Measurements from ENCODE around the gene GPR153. TPM values are rescaled to one million over a fixed set of nuclear protein-coding genes. Genes with fewer than 3 reads are reported as not detected.

GPR153 gene
- total RNA-seq, 2 donors from 2014 or later, result 3.2 to 7.6 TPM

GRCh38 chr1:6286266-6286665 is 25.4 kb upstream of the GPR153 start:
- Histone ChIP-seq H3K4me3 (no peak overlapping the region), H3K4me1 (replicated peaks) (no peaks in the 10 kb centered on the region), H3K9me3 (no peaks in the 10 kb centered on the region), H3K36me3 (no peaks in the 10 kb centered on the region), H3K27ac (no peak overlapping the region), H3K27me3 (replicated peaks; ENCODE audit: insufficient read depth) (no peaks in the 10 kb centered on the region)
- intact Hi-C loops (cut with DNase I), result no loop called here
- TF ChIP-seq POLR2AphosphoS5 (IDR thresholded peaks at IDR 0.05) (no peak), CTCF (IDR thresholded peaks at IDR 0.05) (no peak), POLR2A (IDR thresholded peaks at IDR 0.05) (no peak)
- 95% methylated on average over 8 of the region's 8 CpGs for WGBS
- DNase-seq (ENCODE audit: low spot score), result no peak

- TF ChIP-seq POLR2A (IDR thresholded peaks at IDR 0.05) (no peak), POLR2AphosphoS5 (IDR thresholded peaks at IDR 0.05) (no peak), CTCF (IDR thresholded peaks at IDR 0.05) (no peak)
- no peaks in the 10 kb centered on the region for H3K36me3 ChIP-seq
- intact Hi-C loops (cut with DNase I), result no loop called here
- H3K4me3 ChIP-seq, result no peak overlapping the region
- H3K4me1 ChIP-seq (replicated peaks), result no peaks in the 10 kb centered on the region
- H3K27ac ChIP-seq, result no peak overlapping the region
- DNase-seq (ENCODE audit: low spot score), result no peak
- H3K9me3 ChIP-seq, result no peaks in the 10 kb centered on the region
- H3K27me3 ChIP-seq (replicated peaks; ENCODE audit: insufficient read depth), result no peaks in the 10 kb centered on the region
- 96% methylated on average over 8 of the region's 11 CpGs for WGBS
Observed at GRCh38 chr1:6285336-6285735, 24.4 kb upstream of the GPR153 start.

GRCh38 chr1:6282577-6283270 is 21.8 kb upstream of the GPR153 start:
- no peak for DNase-seq (ENCODE audit: low spot score)
- H3K4me1 ChIP-seq (replicated peaks), result no peaks in the 10 kb centered on the region
- intact Hi-C loops (cut with DNase I), result no loop called here
- H3K27me3 ChIP-seq (replicated peaks; ENCODE audit: insufficient read depth), result no peaks in the 10 kb centered on the region
- H3K9me3 ChIP-seq, result no peaks in the 10 kb centered on the region
- no peaks in the 10 kb centered on the region for H3K36me3 ChIP-seq
- H3K4me3 ChIP-seq, result no peak overlapping the region
- no peak for TF ChIP-seq CTCF (IDR thresholded peaks at IDR 0.05)
- TF ChIP-seq POLR2AphosphoS5 (IDR thresholded peaks at IDR 0.05), result no peak
- TF ChIP-seq POLR2A (IDR thresholded peaks at IDR 0.05), result no peak
- 95% methylated on average over 17 of the region's 17 CpGs for WGBS
- no peak overlapping the region for H3K27ac ChIP-seq

- TF ChIP-seq CTCF (IDR thresholded peaks at IDR 0.05) (no peak), POLR2A (IDR thresholded peaks at IDR 0.05) (no peak), POLR2AphosphoS5 (IDR thresholded peaks at IDR 0.05) (no peak)
- Histone ChIP-seq H3K27me3 (replicated peaks; ENCODE audit: insufficient read depth) (no peaks in the 10 kb centered on the region), H3K9me3 (no peaks in the 10 kb centered on the region), H3K27ac (no peak overlapping the region), H3K4me3 (no peak overlapping the region), H3K4me1 (replicated peaks) (no peaks in the 10 kb centered on the region), H3K36me3 (no peaks in the 10 kb centered on the region)
- WGBS, result 86% methylated on average over 19 of the region's 19 CpGs
- no peak for DNase-seq (ENCODE audit: low spot score)
- intact Hi-C loops (cut with DNase I), result no loop called here
Observed at GRCh38 chr1:6281511-6282402, 20.9 kb upstream of the GPR153 start.
